GM20431 (cell line): ENCODE results near the gene PAQR5.

Source experiments
- in situ Hi-C: fragments of 300-500 bp; cut with MseI, MboI; formaldehyde crosslinking; loops from one replicate; pipeline ENCODE4 v1.15.0; 2020; ENCODE audit warnings: low sequenced_read_pairs; ENCODE audit not compliant: unreplicated experiment

The PAQR5 gene

DNA sequence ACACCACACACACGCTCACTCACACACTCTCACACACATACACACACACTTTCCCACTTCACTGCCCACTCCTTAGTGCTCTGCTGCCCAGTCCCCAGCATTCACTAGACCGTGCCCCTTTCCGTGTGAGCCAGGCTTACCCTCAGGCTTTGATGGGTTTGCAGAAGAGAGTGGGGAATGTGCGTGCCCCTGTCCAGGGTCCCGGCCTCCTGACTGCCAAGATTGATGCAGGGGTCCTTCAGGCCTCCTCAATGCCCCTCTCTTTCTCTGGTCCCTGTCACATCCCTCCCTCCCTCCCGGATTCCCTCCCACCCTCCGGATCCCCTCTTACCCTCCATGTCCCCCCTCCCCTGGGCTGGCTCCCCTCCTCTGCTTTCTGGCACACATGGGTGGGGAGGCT, 87.6 kb downstream of the PAQR5 start:
- in situ Hi-C loops: no loop called here

DNA sequence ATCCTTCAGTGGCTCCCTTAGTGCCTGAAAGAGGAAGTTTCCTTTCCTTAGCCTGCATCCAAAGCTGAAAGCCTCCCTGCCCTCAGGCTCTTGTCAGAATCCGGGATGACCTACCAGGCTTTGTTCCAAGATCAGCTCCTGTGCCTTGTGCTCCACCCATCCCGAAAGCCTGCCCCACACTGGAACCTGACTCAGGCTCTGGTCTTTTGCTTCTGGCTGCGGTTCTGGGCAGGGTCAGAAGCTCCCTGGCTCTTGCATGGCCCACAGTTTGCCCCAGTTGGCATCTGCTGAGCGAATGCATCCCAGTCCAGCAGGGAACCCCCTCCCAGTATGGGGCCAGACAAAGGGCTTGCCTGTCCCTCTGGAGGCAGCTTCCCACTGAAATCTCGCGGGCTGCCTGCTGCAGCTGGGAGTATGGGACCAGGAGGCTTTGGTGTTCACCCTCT, 89.6 kb downstream of the PAQR5 start:
- in situ Hi-C loops: no loop called here

DNA sequence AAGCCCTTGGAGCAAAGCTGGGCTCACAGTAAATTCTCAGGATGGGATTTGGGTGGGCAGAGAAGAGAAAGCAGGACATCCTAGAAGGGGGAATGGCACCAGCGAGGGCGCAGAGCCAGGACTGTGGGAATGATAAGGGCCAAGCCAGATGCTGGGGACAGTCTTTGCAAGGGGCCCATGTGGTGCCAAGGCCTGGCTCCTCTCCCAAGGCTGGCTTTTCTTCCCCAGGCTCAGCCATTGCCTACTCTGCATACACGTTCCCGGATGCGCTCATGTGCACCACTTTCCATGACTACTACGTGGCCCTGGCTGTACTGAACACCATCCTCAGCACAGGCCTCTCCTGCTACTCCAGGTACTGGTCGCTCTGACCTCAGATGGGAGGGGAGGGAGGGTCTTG, 90.7 kb downstream of the PAQR5 start:
- in situ Hi-C loops: no loop called here

DNA sequence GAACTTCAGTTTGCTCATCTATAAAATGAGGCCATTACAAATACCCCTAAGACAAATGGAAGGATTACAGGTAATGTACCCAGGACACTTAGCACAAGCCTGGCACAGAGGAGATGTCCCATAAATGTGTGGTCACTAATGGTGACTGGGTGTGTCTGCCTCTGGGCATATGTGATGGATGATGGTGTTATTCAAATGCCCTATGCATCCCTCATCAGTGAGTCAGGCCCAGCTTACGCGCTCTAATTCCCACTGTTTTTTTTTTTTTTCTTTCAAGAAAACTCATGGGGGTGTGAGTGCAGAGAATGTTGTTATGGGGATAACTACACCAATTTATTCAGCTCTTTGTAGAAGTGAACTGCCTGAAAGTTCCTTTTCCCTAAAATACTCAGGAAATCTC, 91.9 kb downstream of the PAQR5 start:
- in situ Hi-C loops: no loop called here

DNA sequence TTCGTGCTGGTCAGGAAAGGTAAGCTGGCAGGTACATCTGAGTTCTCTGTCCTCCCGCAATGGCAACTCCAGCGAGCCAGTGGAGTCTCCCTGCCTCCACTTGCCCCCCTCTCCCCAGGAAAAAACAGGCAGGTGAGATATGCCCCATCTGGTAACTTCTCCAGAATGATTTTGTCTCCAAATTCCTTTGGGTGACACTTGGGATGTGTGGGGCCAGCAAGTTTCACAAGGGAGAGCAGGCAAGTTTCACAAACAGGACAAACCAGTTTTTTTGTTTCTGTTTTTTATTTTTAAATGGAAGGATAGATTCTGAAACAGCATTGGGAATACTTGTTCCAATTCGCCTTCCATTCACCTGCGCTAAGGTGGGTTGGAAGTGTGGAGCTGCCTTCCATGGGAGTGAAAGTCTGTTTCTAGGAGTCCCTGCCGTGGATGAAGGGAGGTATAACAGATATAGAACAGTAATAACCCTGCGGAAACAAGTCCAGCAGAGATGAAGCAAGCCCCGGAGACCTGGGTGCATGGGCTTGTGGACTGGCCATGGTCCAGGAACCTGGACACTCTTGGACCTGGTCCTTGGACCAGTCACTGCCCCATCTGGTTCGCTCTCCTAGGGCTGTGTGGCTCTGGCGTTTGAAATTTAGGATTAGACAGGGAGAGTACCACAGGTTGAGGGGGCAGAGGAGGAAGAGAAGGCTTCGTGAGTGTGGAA, 92.5 kb downstream of the PAQR5 start:
- in situ Hi-C loops: no loop called here

DNA sequence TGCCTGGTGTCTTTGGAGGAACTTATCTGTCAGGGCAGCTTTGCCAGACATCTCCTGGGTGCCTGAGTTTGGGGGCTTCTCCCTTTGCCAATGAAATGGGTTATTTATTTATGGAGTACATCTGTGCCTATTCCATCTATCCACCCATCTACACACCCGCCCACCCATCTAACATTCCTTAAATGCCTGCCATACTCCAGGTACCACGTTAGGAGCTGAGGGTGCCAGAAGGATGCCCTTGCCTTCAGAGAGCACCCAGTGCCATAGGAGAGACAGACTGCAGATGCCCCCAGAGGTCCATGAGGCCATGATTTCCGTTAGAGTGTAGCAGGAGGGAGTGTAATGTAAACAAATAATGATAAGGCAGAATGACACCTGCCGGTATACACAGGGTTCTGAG, 93.6 kb downstream of the PAQR5 start:
- in situ Hi-C loops: no loop called here

DNA sequence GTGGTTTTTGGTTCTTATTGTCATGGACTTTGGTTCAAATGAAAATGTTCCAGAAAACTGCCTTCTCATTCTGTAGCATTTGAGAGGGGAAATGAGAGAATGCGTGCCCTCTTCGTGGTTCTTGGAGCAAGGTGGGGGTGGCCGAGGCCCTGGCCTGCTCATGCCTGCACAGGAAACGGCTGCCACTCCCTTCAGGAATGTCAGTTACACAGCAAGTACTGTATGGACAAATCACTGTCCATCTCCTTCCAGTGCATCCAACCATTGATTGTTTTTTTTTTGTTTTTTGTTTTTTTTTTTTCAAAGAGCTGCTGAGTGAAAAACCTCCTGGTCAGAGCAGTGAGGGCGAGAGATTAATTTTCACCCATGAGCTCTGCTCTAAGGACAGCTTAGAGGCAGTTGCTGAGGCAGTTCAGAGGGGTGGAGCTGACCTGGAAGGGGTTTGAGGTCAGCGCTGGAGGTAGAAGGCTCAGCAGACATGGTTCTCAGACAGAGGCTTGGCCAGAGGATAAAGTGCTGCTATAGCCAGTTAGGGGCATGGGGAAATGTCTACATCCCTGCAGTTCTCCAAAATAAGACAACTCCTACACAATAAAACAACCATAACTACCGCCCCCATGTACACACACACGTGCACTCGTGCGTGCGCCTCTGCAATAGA, 95.2 kb downstream of the PAQR5 start:
- in situ Hi-C loops: no loop called here

DNA sequence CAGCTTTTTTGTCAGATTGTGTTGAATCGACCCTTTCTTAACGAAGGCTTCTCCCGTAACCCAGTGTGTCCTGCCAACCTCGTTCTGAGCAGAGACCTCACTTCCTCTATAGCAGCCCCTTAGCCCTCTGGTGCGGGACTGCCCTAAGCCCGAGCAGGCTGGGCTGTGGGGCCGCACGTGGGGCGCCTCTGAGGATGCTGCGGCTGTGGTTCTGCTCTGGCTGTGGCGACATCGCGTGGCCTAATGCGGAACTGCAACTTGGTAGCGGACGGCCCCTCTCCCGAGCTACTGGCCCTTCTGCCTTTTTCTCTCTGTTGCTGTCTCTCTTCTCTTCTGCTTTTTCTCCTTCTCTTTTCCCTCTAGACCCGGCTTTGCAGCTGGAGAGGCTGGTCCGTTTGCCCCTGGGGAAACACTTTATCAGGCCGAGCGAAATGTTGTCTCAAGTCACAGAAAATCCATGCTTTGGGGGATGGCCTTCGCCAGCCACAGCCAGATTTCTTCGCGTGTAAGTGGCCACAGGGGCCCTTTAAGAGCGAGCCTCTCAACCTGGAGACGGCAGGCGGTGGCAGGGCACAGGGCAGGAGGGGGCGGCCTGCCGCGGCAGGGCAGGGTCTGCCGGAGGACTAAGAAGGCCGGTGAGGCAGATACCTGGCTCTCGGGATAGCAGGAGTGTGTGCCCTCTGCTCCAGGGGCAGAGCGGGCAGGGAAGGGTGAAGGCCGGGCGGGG, 96.0 kb downstream of the PAQR5 start:
- in situ Hi-C loops: no loop called here

DNA sequence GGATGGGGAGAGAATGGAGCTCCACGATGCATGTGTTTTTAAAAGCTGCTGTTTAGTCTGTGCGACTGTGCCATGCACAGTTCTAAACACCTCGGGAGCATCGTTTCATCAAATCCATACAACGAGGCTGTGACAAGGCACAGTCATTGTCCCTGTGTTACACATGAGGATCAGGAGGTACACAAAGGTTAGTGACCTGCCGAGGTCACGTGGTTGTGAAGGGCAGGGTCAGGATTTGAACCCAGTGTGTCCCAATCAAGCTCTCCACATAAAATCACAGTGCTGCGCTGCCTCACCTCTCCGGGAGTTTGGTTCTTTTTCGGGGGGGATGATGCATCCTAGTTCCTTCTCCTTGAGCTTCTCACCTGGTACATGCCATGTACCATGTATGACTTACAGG, 96.7 kb downstream of the PAQR5 start:
- in situ Hi-C loops: no loop called here

DNA sequence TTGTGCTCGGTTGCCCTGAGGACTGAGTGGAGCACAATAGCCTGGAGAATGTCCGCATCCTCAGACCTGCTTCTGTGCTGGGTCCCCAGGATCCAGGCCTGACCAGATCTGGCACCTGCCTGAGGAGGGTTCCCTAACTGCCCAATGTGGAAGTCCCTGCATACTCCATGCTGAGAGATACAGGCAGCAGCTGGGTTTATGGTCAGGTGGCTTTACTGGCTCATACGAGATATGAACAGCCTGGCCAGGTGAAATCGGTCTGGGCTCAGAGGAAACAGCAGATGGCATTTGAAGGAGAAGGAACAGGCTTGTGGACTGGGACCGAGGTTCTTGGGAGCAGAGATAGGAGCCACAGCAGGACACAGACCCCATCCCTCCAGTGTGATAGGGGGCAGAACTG, 97.3 kb downstream of the PAQR5 start:
- in situ Hi-C loops: no loop called here

DNA sequence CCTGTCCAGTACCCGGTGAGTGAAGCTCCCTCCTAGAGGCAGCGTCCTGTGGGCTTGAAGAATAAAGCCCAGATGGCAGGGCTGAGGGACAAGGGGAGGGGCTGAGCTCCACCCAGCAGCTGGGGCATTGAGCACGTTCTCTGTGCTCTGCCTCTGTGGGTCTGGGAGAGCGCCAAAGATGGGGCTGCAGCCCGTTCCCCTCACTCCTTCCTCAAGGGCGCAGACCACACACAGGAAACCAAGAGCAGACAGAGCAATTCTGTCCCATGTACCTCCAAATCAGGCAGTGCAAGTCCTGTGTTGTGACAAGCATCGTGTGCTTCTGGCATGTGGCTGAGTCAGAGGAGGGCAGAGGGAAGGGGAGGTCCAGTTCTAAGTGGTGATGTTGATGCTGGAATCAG, 99.8 kb downstream of the PAQR5 start:
- in situ Hi-C loops: no loop called here

DNA sequence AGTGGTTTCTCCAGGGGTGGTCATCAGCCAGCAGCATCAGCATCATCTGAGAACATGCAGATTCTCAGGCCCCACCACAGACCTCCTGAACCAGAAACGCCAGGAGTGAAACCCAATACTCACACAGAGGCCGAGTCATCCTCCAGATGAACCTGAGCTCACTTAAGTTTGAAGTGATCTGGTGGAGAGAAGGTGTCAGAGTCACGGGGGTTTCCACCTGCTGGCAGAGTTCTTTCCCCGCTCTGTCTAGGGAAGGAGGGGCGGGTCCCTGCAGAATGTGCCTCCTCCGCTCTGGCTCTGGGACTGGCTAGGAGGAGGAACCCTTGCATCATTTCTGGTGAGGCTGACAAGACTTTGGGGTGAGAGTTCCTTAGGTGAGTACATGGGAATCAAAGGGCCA, 102.1 kb downstream of the PAQR5 start:
- in situ Hi-C loops: loop anchor here (10.0 kb wide), 1 partner anchor 336 kb away; no protein-coding TSS in a partner anchor

DNA sequence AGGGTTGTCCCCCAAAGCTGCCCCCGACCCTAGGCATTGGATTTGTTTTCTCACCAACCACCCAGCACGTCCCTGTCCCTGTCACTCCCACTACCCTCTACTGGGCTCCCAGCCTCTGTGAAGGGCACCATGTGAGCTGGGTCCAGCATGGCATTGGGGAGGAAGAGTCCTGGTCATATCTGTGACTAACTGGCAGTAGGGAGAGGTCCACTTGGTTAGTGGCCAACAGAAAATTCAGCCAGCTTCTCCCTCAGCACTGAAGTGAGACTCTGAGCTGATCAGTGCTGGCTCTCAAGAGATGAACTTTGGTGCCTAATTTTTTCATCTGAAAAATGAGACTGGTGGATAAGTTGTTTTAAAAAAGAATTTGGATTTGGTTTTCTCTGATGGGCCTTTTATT, 104.1 kb downstream of the PAQR5 start:
- in situ Hi-C loops: loop anchor here (10.0 kb wide), 1 partner anchor 338 kb away; no protein-coding TSS in a partner anchor

DNA sequence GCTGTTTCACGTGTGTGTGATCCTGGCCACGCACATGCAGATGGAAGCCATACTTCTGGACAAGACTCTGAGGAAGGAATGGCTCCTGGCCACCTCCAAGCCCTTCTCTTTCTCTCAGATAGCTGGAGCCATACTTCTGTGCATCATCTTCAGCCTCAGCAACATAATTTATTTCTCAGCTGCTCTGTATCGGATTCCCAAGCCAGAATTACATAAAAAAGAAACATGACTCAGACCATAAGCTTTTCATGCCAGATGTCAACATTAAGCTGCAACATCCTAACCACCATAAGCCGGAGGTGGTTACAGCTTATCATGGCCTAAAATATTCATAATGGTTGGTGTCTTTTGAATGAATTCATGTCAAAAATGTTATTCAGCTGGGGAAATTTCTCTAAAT, 104.9 kb downstream of the PAQR5 start:
- in situ Hi-C loops: loop anchor here (10.0 kb wide), 1 partner anchor 339 kb away; no protein-coding TSS in a partner anchor

DNA sequence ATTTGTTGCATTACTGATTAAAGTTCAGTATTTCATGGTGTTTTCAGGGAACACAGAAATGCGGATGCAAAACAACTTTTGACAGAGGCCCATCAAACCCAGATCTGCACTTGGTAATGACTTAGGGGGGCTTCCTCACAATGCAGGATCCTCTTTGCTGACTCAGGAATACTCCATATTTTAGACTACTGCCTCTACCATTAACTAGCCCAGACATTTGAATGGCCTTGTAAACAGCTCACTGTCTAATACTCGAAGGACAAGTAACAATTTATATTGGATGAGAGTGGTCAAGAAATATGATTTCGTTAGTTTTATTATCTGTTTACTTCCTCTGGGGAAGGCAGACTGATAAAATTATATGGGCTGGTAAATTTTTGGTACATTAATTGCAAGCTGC, 106.4 kb downstream of the PAQR5 start:
- in situ Hi-C loops: loop anchor here (10.0 kb wide), 1 partner anchor 340 kb away; no protein-coding TSS in a partner anchor

DNA sequence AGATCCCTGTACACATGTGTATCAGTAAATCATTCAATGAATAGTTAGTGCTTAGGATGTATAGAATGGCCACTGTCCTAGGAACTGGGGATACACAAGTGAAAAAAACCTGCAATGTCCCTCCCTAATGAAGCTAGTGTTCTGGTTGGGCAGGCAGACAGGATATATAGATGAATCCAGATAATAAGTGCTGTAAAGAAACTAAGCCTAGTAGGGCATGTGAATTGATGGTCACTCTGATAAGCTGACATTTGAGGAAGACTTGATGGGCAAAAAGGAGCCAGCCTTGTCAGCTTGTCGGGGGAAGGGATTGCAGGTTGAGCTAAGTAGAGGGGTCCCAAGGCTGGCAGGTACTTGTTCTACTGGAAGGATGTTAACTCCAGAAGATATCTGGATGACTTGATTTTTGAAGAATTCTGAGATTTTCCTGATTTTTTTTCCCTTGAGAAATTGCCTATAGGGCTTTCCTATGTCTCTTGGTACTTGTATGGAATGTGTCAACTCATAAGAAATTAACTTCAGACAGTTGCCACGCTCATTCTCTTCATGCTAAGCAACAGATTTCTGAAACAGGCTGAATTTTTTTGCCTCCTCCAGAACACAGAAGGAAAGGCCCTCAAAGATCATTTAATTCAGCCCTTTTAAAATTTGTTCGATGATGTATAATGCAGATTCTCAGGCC, 109.1 kb downstream of the PAQR5 start:
- in situ Hi-C loops: loop anchor here (10.0 kb wide), 1 partner anchor 343 kb away; no protein-coding TSS in a partner anchor

DNA sequence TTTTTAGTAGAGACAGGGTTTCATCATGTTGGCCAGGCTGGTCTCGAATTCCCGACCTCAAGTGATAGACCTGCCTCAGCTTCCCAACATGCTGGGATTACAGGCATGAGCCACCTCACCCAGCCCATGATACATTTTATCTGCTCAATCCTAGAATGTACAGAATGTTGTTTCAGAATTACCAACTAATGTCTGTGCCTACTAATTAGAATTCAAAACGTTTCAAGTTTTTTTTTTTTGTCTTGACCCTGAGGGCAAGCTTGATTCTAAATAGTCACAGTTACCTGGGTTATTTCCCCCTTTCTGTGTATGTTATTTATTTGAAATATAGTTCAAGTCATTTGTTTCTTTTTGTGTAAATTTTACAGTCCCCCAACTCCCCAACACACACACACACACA, 110.1 kb downstream of the PAQR5 start:
- in situ Hi-C loops: loop anchor here (10.0 kb wide), 1 partner anchor 344 kb away; no protein-coding TSS in a partner anchor

DNA sequence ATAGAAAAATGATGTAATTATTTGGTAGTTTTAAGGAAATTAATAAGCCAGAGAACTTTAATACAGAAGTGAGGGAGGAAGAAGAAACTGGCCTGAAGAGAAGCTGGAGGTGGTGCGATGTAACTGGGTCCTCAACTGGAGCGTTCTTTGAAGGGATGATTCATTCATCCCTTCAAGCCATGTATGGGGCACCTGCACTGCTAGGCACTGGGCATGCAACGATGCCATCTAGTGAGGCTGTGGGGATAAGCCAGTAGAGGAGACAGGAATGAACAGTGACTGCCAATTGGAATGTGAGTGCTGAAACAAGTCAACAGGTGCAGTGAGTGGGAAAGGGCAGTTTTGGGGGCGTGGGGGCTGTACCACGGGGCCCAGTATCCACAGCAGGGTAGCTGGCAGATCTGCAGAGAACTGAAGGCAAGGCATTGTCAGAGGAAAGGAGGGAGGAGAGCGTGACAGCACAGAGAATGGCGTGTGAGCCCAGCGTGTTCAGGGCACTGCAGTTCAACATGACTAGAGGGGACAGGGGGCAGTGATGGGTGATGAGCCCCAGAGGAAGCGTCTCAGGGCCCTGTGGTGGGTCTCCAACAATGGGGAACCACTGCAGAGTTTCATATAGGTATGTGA, 111.6 kb downstream of the PAQR5 start:
- in situ Hi-C loops: no loop called here

DNA sequence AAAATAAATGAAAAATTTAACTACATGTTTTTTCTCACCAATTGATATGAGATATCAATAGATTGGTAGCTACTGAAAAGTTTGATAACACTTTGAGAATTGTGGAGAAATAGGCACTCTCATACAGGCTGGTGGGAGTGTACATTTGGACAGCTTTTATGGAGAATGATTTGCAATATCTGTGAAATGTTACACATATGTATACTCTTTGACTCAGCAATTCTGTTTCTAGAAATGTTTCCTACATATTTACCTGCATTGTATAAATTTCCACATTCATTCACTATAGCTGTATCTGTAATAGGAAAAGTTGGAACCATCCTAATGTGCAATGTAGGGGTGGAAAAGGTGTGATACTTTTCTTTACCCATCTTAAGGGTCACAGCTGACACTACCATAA, 113.6 kb downstream of the PAQR5 start:
- in situ Hi-C loops: no loop called here

DNA sequence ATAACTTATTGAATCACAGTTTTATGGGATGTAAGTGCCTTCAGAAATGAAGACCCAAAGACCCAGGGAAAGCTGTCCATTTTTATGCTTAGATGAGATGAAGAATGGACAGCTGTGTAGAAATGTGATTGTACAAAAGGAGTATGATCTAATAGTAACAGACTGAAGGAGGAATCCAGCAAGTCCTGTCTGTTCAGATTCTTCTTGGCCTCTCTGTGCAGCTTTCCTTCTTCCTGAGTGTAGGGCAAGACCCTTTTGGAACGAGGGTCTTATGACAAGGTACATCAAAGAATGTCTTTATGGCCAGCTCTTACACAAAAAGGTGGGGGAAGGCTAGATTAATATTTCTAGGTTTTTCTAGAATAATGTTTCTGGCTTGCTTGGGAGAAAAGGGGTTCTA, 114.0 kb downstream of the PAQR5 start:
- in situ Hi-C loops: no loop called here
